A673 (cell line): Measurements from ENCODE around the gene TMEM198.

Experiments
- CTCF ChIP-seq: fragments of 300-800, 200-600 bp; sonication (generic); conservative IDR thresholded peaks from 2 replicates; pipeline ENCODE4 v1.5.1; 2017; ENCODE audit warnings: low read depth, mild to moderate bottlenecking, antibody characterized with exemption, low read length, moderate library complexity, mixed read lengths
- EZH2 ChIP-seq: fragments of 200-600 bp; sonication (generic); IDR thresholded peaks from 2 replicates; pipeline ENCODE4 v1.6.1; 2017; ENCODE audit warnings: borderline replicate concordance, low read depth, mild to moderate bottlenecking, mixed read lengths, antibody characterized with exemption, low read length; ENCODE audit not compliant: poor library complexity, severe bottlenecking

DNA sequence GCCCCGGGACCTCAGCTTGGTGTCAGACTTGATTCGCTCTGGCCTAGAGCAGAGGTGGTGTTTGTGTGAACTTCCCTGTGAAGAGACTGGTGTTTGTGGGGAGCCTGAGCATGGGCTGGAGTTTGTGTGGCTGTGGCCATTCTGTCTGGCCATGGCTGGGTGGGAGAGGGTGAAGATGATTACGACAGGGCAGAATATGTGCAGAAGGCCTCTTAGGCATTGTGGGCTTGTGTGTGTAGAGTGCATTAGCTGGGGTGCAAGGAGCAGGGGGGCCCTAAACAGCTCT lies 17.0 kb downstream of the TMEM198 start:
- TF ChIP-seq CTCF (no peak), EZH2 (no peak)
